ENCODE results near the gene ALDH6A1.

The ALDH6A1 gene

DNA sequence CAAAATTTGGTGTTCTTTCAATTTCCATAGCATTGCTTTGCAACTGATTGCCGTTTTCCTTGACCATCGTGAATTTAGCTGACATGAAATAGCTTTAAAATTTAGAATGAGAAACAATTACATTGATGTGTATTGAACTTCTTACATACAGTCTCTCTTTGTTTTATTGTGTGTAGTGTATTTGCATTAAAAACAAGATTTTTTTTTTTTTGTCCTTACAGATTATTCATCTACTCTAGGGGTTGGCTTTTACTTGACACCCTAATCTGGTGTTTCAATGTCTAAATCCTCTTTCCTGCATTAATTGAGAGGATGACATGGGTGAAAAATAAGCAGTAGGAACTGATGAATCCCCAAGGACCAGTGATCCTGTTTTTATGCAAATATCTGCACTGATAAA is 21.1 kb upstream of the ALDH6A1 start:
- in situ Hi-C loops (cut with HindIII; ENCODE audit: low sequenced_read_pairs): loop anchor here (25.0 kb wide), 1 partner anchor 132 kb away; the partner anchor contains the start of gene VSX2
- no peak for TF ChIP-seq CTCF (IDR thresholded peaks at IDR 0.05; ENCODE audit: low read depth, low read length, missing control alignments)
- no peak for DNase-seq (ENCODE audit: low read depth)
- H3K4me3 ChIP-seq (ENCODE audit: low read depth, low read length): no peak overlapping the region

- no peak for TF ChIP-seq CTCF (IDR thresholded peaks at IDR 0.05; ENCODE audit: low read depth, low read length, missing control alignments)
- no peak for DNase-seq (ENCODE audit: low read depth)
- H3K4me3 ChIP-seq (ENCODE audit: low read depth, low read length): no peak overlapping the region
- in situ Hi-C loops (cut with HindIII; ENCODE audit: low sequenced_read_pairs): no loop called here
These were observed 5.2 kb upstream of the ALDH6A1 start for GRCh38 chr14:74089251-74090020.

DNA sequence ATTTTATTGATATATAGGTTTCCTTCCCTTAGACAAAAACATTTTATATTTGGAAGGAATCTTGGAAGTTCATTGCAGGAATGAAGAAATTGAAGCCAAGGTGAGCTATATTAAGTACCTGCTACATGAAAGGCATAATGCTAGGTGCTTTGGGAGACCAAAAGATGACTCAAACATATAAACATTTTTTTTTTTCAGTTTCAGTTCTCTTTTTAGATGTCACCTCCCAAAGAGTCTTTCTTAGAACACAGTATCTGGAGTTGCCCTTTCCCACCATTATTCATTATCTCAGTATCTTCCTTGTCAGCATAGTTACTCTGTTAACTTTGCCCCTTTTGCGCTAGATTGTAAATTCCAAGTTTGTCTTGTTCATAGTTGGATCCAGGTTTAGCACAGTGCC is 1.6 kb upstream of the ALDH6A1 start:
- H3K4me3 ChIP-seq (ENCODE audit: low read depth, low read length): peak overlapping the region; percentile 74
- no peak for DNase-seq (ENCODE audit: low read depth)
- in situ Hi-C loops (cut with HindIII; ENCODE audit: low sequenced_read_pairs): no loop called here
- TF ChIP-seq CTCF (IDR thresholded peaks at IDR 0.05; ENCODE audit: low read depth, low read length, missing control alignments): no peak

DNA sequence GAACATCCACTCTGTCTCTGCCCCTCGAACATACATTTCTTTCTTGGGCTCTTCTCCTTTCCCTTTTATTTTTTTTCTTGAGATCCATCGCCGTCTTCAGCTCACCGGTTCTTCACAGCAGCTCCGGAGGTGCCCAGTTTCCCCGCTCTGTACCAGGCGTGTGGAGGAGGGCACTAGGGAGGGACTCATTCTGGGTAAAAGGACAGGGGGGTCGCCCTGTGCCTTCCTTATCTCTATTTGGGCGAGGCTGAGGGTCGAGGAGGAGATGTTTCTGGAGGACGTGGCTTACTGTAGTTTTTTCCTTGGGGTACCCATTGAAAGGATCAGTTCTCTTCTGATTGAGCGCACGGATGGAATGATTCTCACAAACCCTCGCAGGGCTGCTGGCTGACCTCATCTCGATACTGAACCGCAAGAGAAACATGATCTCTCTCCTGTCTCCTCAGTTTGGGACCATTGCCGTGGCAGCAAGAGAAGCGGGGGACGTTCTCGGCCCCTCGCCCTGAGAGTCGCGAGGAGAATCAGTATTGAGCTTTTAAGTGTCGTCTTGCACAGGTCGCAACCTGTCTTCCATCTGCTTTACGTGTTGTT is 889 bp upstream of the ALDH6A1 start:
- in situ Hi-C loops (cut with HindIII; ENCODE audit: low sequenced_read_pairs): no loop called here
- peak overlapping the region; percentile 74 for H3K4me3 ChIP-seq (ENCODE audit: low read depth, low read length)
- DNase-seq (ENCODE audit: low read depth): no peak
- TF ChIP-seq CTCF (IDR thresholded peaks at IDR 0.05; ENCODE audit: low read depth, low read length, missing control alignments): no peak

DNA sequence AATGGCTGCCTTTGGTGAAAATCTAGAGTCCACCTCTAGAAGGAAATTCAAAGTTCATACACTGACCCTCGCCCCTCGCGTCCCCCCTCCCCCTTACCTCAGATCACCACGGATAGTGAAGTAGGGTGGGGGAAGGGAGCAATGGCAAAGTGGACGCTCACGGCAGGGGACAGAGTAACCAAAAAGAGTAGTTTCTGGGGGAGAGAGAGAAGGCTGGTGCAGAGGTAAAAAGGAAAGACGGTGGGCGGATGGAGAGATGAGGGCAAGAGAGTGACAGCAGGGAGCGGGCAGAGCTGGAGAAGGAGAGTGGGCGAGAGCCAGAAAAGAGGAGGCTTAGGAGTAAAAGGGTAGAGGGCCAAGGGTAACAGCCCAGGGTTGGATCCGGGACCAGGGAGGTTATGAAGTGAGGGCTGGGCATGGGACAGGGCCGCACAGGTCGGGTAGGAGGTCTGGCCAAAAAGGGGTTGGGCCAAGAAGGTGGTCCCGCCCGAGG is 423 bp downstream of the ALDH6A1 start:
- H3K4me3 ChIP-seq (ENCODE audit: low read depth, low read length): peak overlapping the region; percentile 74
- TF ChIP-seq CTCF (IDR thresholded peaks at IDR 0.05; ENCODE audit: low read depth, low read length, missing control alignments): no peak
- no peak for DNase-seq (ENCODE audit: low read depth)
- in situ Hi-C loops (cut with HindIII; ENCODE audit: low sequenced_read_pairs): no loop called here

DNA sequence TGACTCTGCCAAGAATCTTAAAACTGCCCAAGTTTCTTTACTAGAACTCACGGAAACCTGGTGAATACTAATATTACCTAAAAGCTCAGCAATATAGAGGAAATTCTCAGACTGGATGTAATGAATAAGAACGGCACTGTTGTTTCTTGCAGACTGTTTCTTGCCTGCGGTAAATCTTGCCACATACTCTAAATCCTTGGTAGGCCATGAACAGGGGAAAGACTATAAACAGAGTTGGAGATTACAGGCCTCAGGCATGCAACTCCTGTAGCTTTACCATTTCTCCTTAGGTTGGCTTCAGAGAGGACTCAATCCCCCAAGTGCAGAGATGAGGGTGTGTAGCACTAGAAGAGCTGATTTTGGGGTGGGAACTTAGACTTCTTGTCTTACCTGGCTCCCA is 1.1 kb downstream of the ALDH6A1 start:
- no peak for TF ChIP-seq CTCF (IDR thresholded peaks at IDR 0.05; ENCODE audit: low read depth, low read length, missing control alignments)
- in situ Hi-C loops (cut with HindIII; ENCODE audit: low sequenced_read_pairs): no loop called here
- H3K4me3 ChIP-seq (ENCODE audit: low read depth, low read length): peak overlapping the region; percentile 74
- DNase-seq (ENCODE audit: low read depth): no peak

Measured in astrocyte of the cerebellum (primary cell).